WTC11 (cell line): Measurements from ENCODE around the gene KCNT1.

Experiments
- ELF4 ChIP-seq: sonication (generic); formaldehyde crosslinking; IDR thresholded peaks from 2 replicates; pipeline ENCODE4 v1.8.1; 2022; ENCODE audit warnings: low read depth, mild to moderate bottlenecking, moderate library complexity, missing genetic modification reagents
- ETV6 ChIP-seq: sonication (generic); formaldehyde crosslinking; IDR thresholded peaks from 2 replicates; pipeline ENCODE4 v1.8.1; 2022; ENCODE audit warnings: mild to moderate bottlenecking, missing genetic modification reagents
- TCF7 ChIP-seq: sonication (generic); formaldehyde crosslinking; IDR thresholded peaks from 2 replicates; pipeline ENCODE4 v1.8.0; 2022; ENCODE audit warnings: mild to moderate bottlenecking, low read depth, missing genetic modification reagents, moderate library complexity
- ZNF416 ChIP-seq: fragments of 250-450 bp; sonication (Bioruptor Pico); IDR thresholded peaks from 2 replicates; pipeline ENCODE4 v1.9.0; 2021; ENCODE audit warnings: mild to moderate bottlenecking, inconsistent platforms

- TF ChIP-seq ETV6 (CRISPR knock-in tag) (no peak), ELF4 (CRISPR knock-in tag) (no peak), TCF7 (no peak), ZNF416 (no peak)
Observed at GRCh38 chr9:135782946-135783345, 81.0 kb downstream of the KCNT1 start.
